Uterus (tissue), 4 donors: ENCODE measurements around the gene LHPP. TPM values are rescaled to one million over a fixed set of nuclear protein-coding genes. Genes with fewer than 3 reads are reported as not detected.

Source experiments
- DNase-seq, 2 donors: peaks; one replicate each; pipeline ENCODE4 v3.0.0-alpha.2; 2019 to 2020
- H3K27ac ChIP-seq, 2 donors: fragments of 200-600 bp; sonication (generic); 1 replicate in 1 of 2; 2 replicates in 1 of 2; pipeline ENCODE4 v1.5.1; 2016 to 2018
- H3K27me3 ChIP-seq, 2 donors: fragments of 200-600 bp; sonication (generic); one replicate each; pipeline ENCODE4 v1.5.1; 2018 to 2019; ENCODE audit warnings: control low read depth in 1 of 2
- H3K36me3 ChIP-seq, 2 donors: fragments of 200-600 bp; sonication (generic); one replicate each; pipeline ENCODE4 v1.5.1; 2019; ENCODE audit warnings: control low read depth in 1 of 2
- H3K4me1 ChIP-seq, 2 donors: fragments of 200-600 bp; sonication (generic); one replicate each; pipeline ENCODE4 v1.5.1; 2018 to 2019; ENCODE audit warnings: control low read depth in 1 of 2
- H3K4me3 ChIP-seq, 2 donors: fragments of 200-600 bp; sonication (generic); 1 replicate in 1 of 2; 2 replicates in 1 of 2; pipeline ENCODE4 v1.5.1; 2018 to 2019; ENCODE audit warnings: mild to moderate bottlenecking in 1 of 2
- H3K9me3 ChIP-seq, 2 donors: fragments of 200-600 bp; sonication (generic); one replicate each; pipeline ENCODE4 v1.5.1; 2019; ENCODE audit warnings: control low read depth in 1 of 2
- CTCF ChIP-seq, 4 experiments: fragments of 200-600 bp in 2 of 4; fragments of 450-650 bp in 2 of 4; sonication (generic) in 2 of 4; IDR thresholded peaks; one replicate each; pipeline ENCODE4 v1.5.1; 2016 to 2019; ENCODE audit warnings: antibody characterized with exemption in 4 of 4, mild to moderate bottlenecking in 2 of 4, moderate library complexity in 1 of 4
- POLR2A ChIP-seq, 2 donors: fragments of 450-650 bp; IDR thresholded peaks; one replicate each; pipeline ENCODE4 v1.6.1; 2016; ENCODE audit warnings: antibody characterized with exemption in 2 of 2, mild to moderate bottlenecking in 1 of 2, moderate library complexity in 1 of 2
- intact Hi-C: fragments of 100-400 bp; cut with DNase I; formaldehyde crosslinking; loops from one replicate; pipeline ENCODE4 v1.15.1; 2023; ENCODE audit warnings: low total_unique reads
- total RNA-seq, 4 donors: library from RNA; depleted of rRNA in 3 of 4; stranded (reverse); fragments of >200 nt in 3 of 4; gene quantifications; one replicate each; pipeline versions ENCODE4 v1.1.0 to v1.2.4, GENCODE V29; 2014 to 2023
- donor health status: DM: yes; HTN: yes; CAD: no.

Gene LHPP
- total RNA-seq, 4 donors from 2014 or later = 0.51 to 23.2 (median 15.3) TPM; not detected in 1

- no peak for DNase-seq
- no peak overlapping the region for H3K27ac ChIP-seq
- TF ChIP-seq CTCF (IDR thresholded peaks at IDR 0.05) = no peak
- no peak for TF ChIP-seq POLR2A (IDR thresholded peaks at IDR 0.05)
- H3K9me3 ChIP-seq = no peaks in the 10 kb centered on the region
- intact Hi-C loops = no loop called here
- H3K27me3 ChIP-seq = no peaks in the 10 kb centered on the region
- no peaks in the 10 kb centered on the region for H3K4me1 ChIP-seq
- H3K4me3 ChIP-seq = no peak overlapping the region
- no peaks in the 10 kb centered on the region for H3K36me3 ChIP-seq
Measured at GRCh38 chr10:124473070-124473469, 11.4 kb downstream of the LHPP start.

- Histone ChIP-seq H3K36me3 (no peaks in the 10 kb centered on the region), H3K4me1 (no peaks in the 10 kb centered on the region), H3K4me3 (no peak overlapping the region), H3K9me3 (no peaks in the 10 kb centered on the region), H3K27me3 (no peaks in the 10 kb centered on the region), H3K27ac (no peak overlapping the region)
- intact Hi-C loops = no loop called here
- DNase-seq = no peak
- TF ChIP-seq POLR2A (IDR thresholded peaks at IDR 0.05) (no peak), CTCF (IDR thresholded peaks at IDR 0.05) (no peak)
Measured at GRCh38 chr10:124474514-124475070, 13.0 kb downstream of the LHPP start.

- no peak for DNase-seq
- TF ChIP-seq CTCF (IDR thresholded peaks at IDR 0.05) = no peak
- Histone ChIP-seq H3K4me1 (no peaks in the 10 kb centered on the region), H3K27ac (no peak overlapping the region), H3K9me3 (no peaks in the 10 kb centered on the region), H3K4me3 (no peak overlapping the region), H3K36me3 (no peaks in the 10 kb centered on the region), H3K27me3 (no peaks in the 10 kb centered on the region)
- intact Hi-C loops = no loop called here
Measured at GRCh38 chr10:124476043-124476725, 14.6 kb downstream of the LHPP start.

GRCh38 chr10:124477614-124478363, 16.2 kb downstream of the LHPP start:
- no peak for DNase-seq
- H3K4me1 ChIP-seq = no peaks in the 10 kb centered on the region
- no peaks in the 10 kb centered on the region for H3K9me3 ChIP-seq
- no peak overlapping the region for H3K4me3 ChIP-seq
- no peaks in the 10 kb centered on the region for H3K36me3 ChIP-seq
- no peaks in the 10 kb centered on the region for H3K27me3 ChIP-seq
- H3K27ac ChIP-seq = no peak overlapping the region
- intact Hi-C loops = no loop called here
- TF ChIP-seq CTCF (IDR thresholded peaks at IDR 0.05) (no peak), POLR2A (IDR thresholded peaks at IDR 0.05) (no peak)

GRCh38 chr10:124478515-124478914, 16.9 kb downstream of the LHPP start:
- TF ChIP-seq POLR2A (IDR thresholded peaks at IDR 0.05) = no peak
- TF ChIP-seq CTCF (IDR thresholded peaks at IDR 0.05) = no peak
- no peaks in the 10 kb centered on the region for H3K27me3 ChIP-seq
- H3K4me1 ChIP-seq = no peaks in the 10 kb centered on the region
- intact Hi-C loops = no loop called here
- no peak for DNase-seq
- H3K4me3 ChIP-seq = no peak overlapping the region
- no peaks in the 10 kb centered on the region for H3K9me3 ChIP-seq
- no peaks in the 10 kb centered on the region for H3K36me3 ChIP-seq
- no peak overlapping the region for H3K27ac ChIP-seq
